Liver (tissue), 9 donors: ENCODE results near the gene SCML2. TPM values are rescaled to one million over a fixed set of nuclear protein-coding genes. Genes with fewer than 3 reads are reported as not detected.

ENCODE experiments used
- DNase-seq: peaks from one replicate; pipeline ENCODE4 v3.0.0-alpha.2; 2017; ENCODE audit warnings: low spot score
- H3K27ac ChIP-seq, 2 donors: one replicate each; pipeline ENCODE4 v1.7.0; 2013; ENCODE audit warnings: inconsistent platforms in 2 of 2, low read length in 2 of 2, control low read depth in 1 of 2, low read depth in 1 of 2, mild to moderate bottlenecking in 1 of 2
- H3K27me3 ChIP-seq, 4 donors: one replicate each; pipeline versions ENCODE4 v1.6.1 to v1.7.0; 2013; ENCODE audit warnings: low read length in 3 of 4, inconsistent platforms in 1 of 4, mild to moderate bottlenecking in 1 of 4, moderate library complexity in 1 of 4; ENCODE audit not compliant: control insufficient read depth in 4 of 4, insufficient read depth in 4 of 4
- H3K36me3 ChIP-seq, 4 donors: one replicate each; pipeline versions ENCODE4 v1.6.1 to v1.7.0; 2013; ENCODE audit warnings: low read length in 3 of 4, mild to moderate bottlenecking in 3 of 4, low read depth in 1 of 4, moderate library complexity in 1 of 4; ENCODE audit not compliant: control insufficient read depth in 4 of 4, insufficient read depth in 3 of 4
- H3K4me1 ChIP-seq, 4 donors: one replicate each; pipeline versions ENCODE4 v1.6.1 to v1.7.0; 2013; ENCODE audit warnings: low read length in 3 of 4, mild to moderate bottlenecking in 3 of 4, moderate library complexity in 1 of 4; ENCODE audit not compliant: control insufficient read depth in 4 of 4, insufficient read depth in 4 of 4
- H3K4me3 ChIP-seq, 3 donors: one replicate each; pipeline versions ENCODE4 v1.6.1 to v1.7.0; 2013; ENCODE audit warnings: low read length in 3 of 3, control low read depth in 1 of 3, low read depth in 1 of 3, mild to moderate bottlenecking in 1 of 3
- H3K9ac ChIP-seq, 2 donors: one replicate each; pipeline ENCODE4 v1.7.0; 2013; ENCODE audit warnings: low read length in 2 of 2, mild to moderate bottlenecking in 2 of 2, moderate library complexity in 2 of 2, control low read depth in 1 of 2, low read depth in 1 of 2
- H3K9me3 ChIP-seq, 4 donors: one replicate each; pipeline versions ENCODE4 v1.6.1 to v1.7.0; 2013; ENCODE audit warnings: low read length in 3 of 4; ENCODE audit not compliant: control insufficient read depth in 4 of 4
- ATF3 ChIP-seq: IDR thresholded peaks from 2 replicates; pipeline ENCODE4 v1.6.1; 2016; ENCODE audit warnings: antibody characterized with exemption
- FOXA1 ChIP-seq: IDR thresholded peaks from 2 replicates; pipeline ENCODE4 v1.6.1; 2016; ENCODE audit warnings: antibody characterized with exemption
- FOXA2 ChIP-seq: IDR thresholded peaks from 2 replicates; pipeline ENCODE4 v1.6.1; 2016; ENCODE audit warnings: antibody characterized with exemption
- GABPA ChIP-seq, 2 donors: IDR thresholded peaks in 1 of 2; conservative IDR thresholded peaks in 1 of 2; 2 replicates each; pipeline ENCODE4 v1.6.1; 2016; ENCODE audit warnings: antibody characterized with exemption in 2 of 2, mild to moderate bottlenecking in 1 of 2, moderate library complexity in 1 of 2
- HNF4G ChIP-seq: IDR thresholded peaks from 2 replicates; pipeline ENCODE4 v1.6.1; 2016; ENCODE audit warnings: antibody characterized with exemption
- JUND ChIP-seq, 2 donors: IDR thresholded peaks; 2 replicates each; pipeline ENCODE4 v1.6.1; 2016; ENCODE audit warnings: antibody characterized with exemption in 2 of 2
- NR2F2 ChIP-seq: IDR thresholded peaks from 2 replicates; pipeline ENCODE4 v1.6.1; 2016; ENCODE audit warnings: antibody characterized with exemption
- RAD21 ChIP-seq, 2 donors: IDR thresholded peaks; 2 replicates each; pipeline ENCODE4 v1.6.1; 2016; ENCODE audit warnings: antibody characterized with exemption in 2 of 2, mild to moderate bottlenecking in 2 of 2
- REST ChIP-seq: IDR thresholded peaks from 2 replicates; pipeline ENCODE4 v1.6.1; 2016; ENCODE audit warnings: antibody characterized with exemption, mild to moderate bottlenecking
- RXRA ChIP-seq, 2 donors: IDR thresholded peaks; 2 replicates each; pipeline ENCODE4 v1.6.1; 2017 to 2018; ENCODE audit warnings: antibody characterized with exemption in 2 of 2, mild to moderate bottlenecking in 1 of 2
- SP1 ChIP-seq: IDR thresholded peaks from 2 replicates; pipeline ENCODE4 v1.6.1; 2018; ENCODE audit warnings: antibody characterized with exemption, mild to moderate bottlenecking
- TAF1 ChIP-seq: conservative IDR thresholded peaks from 2 replicates; pipeline ENCODE4 v1.6.1; 2016; ENCODE audit warnings: antibody characterized with exemption, mild to moderate bottlenecking
- WGBS: extraction: QIAGEN DNeasy Blood & Tissue Kit; methylation state at CpG from one replicate; pipeline ENCODE4 v1.1.7; 2013; 5-methylcytosine and 5-hydroxymethylcytosine counted together
- polyA plus RNA-seq, 2 donors: library from polyadenylated mRNA; stranded (reverse) in 1 of 2; unstranded in 1 of 2; fragments of 200-250 nt in 1 of 2; fragments of >200 nt in 1 of 2; fragmentation: Nextera tagmentation in 1 of 2; extraction: Ambion mirVana in 1 of 2; gene quantifications; one replicate each; pipeline versions ENCODE4 v1.2.1 to v1.2.3, GENCODE V29; 2013 to 2015
- total RNA-seq, 2 donors: library from RNA; depleted of rRNA; stranded (reverse); fragments of >200 nt; gene quantifications; one replicate each; pipeline ENCODE4 v1.2.3, GENCODE V29; 2014
- TF ChIP-seq, protein P1 (sequence below): IDR thresholded peaks from 2 replicates; pipeline ENCODE4 v1.6.1; 2016; ENCODE audit warnings: antibody characterized with exemption
- TF ChIP-seq, protein P2 (sequence below): fragments of 150-350 bp; IDR thresholded peaks from 2 replicates; pipeline ENCODE4 v1.5.1; 2017; ENCODE audit warnings: improper control_type of control experiment, low read depth, low read length; ENCODE audit not compliant: missing input control
- TF ChIP-seq, protein P3 (sequence below): IDR thresholded peaks from 2 replicates; pipeline ENCODE4 v1.6.1; 2016; ENCODE audit warnings: antibody characterized with exemption
- donor health status: healthy.
- donor health status: healthy.
- donor health status: healthy.
- donor health status: healthy.
- donor health status: healthy.

The SCML2 gene
- total and polyA plus RNA-seq, 4 donors: 0.96 to 7.2 (median 1.1) TPM

DNA sequence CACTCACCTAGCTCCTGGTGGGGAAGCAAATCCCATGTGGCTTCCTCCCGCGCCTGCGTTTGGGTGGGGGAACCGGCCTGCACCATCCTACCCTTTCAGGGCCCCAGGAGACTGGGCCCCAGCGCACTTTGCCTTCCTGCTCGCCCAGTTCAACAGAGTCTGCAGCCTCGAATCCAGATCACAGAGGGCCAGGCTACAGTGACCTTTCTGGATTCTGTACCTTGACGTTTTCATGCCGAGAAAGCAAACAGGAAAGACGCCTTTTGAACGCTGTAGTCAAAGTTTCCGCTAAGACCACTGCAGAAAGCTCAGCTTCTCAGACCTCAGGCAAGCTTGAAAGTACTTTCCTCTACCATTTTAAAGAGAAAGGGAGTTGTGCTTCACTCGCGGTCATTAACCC is 126.4 kb downstream of the SCML2 start:
- no peak overlapping the region for H3K9ac ChIP-seq
- no peaks in the 10 kb centered on the region for H3K4me1 ChIP-seq
- 85% methylated on average over 14 of the region's 14 CpGs for WGBS
- no peak overlapping the region for H3K4me3 ChIP-seq
- H3K36me3 ChIP-seq: no peaks in the 10 kb centered on the region
- no peaks in the 10 kb centered on the region for H3K9me3 ChIP-seq
- TF ChIP-seq, protein P1, sequence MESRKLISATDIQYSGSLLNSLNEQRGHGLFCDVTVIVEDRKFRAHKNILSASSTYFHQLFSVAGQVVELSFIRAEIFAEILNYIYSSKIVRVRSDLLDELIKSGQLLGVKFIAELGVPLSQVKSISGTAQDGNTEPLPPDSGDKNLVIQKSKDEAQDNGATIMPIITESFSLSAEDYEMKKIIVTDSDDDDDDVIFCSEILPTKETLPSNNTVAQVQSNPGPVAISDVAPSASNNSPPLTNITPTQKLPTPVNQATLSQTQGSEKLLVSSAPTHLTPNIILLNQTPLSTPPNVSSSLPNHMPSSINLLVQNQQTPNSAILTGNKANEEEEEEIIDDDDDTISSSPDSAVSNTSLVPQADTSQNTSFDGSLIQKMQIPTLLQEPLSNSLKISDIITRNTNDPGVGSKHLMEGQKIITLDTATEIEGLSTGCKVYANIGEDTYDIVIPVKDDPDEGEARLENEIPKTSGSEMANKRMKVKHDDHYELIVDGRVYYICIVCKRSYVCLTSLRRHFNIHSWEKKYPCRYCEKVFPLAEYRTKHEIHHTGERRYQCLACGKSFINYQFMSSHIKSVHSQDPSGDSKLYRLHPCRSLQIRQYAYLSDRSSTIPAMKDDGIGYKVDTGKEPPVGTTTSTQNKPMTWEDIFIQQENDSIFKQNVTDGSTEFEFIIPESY: no peak
- TF ChIP-seq HNF4G: no peak
- no peak for TF ChIP-seq ATF3
- no peak for TF ChIP-seq TAF1
- TF ChIP-seq RAD21 (IDR thresholded peaks at IDR 0.05): no peak
- no peak for TF ChIP-seq FOXA2
- no peak for TF ChIP-seq JUND (IDR thresholded peaks at IDR 0.05)
- no peak for TF ChIP-seq NR2F2
- TF ChIP-seq SP1: no peak
- no peaks in the 10 kb centered on the region for H3K27me3 ChIP-seq
- no peak overlapping the region for H3K27ac ChIP-seq
- no peak for DNase-seq

DNA sequence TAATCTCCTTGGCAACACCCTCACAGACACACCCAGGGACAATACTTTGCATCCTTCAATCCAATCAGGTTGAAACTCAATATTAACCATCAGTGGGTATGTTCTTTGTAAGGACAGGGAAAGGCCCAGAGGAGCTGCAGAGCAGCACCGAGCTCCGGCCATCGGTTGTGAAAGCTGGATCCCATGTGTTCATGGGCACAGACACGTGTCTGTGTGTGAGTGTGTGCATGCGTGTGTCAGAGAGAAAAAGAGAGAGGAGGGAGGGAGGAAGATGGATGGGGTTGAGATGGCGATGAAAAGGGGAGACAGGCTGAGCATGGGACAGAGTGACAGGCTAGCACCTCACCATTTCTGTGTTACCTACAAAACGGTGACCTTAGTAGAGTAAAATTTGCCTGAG is 127.0 kb downstream of the SCML2 start:
- Histone ChIP-seq H3K4me3 (no peak overlapping the region), H3K9me3 (no peaks in the 10 kb centered on the region), H3K9ac (no peak overlapping the region), H3K36me3 (no peaks in the 10 kb centered on the region), H3K27ac (no peak overlapping the region), H3K4me1 (no peaks in the 10 kb centered on the region), H3K27me3 (no peaks in the 10 kb centered on the region)
- TF ChIP-seq SP1 (no peak), RAD21 (IDR thresholded peaks at IDR 0.05) (no peak), GABPA (IDR thresholded peaks at IDR 0.05 in 1 of 2, conservative IDR thresholded peaks at IDR 0.05 in 1 of 2) (no peak), NR2F2 (no peak), TAF1 (no peak), JUND (IDR thresholded peaks at IDR 0.05) (no peak), FOXA1 (no peak), FOXA2 (no peak), REST (no peak), RXRA (IDR thresholded peaks at IDR 0.05) (no peak), ATF3 (no peak)
- TF ChIP-seq, protein P1: no peak
- TF ChIP-seq, protein P2, sequence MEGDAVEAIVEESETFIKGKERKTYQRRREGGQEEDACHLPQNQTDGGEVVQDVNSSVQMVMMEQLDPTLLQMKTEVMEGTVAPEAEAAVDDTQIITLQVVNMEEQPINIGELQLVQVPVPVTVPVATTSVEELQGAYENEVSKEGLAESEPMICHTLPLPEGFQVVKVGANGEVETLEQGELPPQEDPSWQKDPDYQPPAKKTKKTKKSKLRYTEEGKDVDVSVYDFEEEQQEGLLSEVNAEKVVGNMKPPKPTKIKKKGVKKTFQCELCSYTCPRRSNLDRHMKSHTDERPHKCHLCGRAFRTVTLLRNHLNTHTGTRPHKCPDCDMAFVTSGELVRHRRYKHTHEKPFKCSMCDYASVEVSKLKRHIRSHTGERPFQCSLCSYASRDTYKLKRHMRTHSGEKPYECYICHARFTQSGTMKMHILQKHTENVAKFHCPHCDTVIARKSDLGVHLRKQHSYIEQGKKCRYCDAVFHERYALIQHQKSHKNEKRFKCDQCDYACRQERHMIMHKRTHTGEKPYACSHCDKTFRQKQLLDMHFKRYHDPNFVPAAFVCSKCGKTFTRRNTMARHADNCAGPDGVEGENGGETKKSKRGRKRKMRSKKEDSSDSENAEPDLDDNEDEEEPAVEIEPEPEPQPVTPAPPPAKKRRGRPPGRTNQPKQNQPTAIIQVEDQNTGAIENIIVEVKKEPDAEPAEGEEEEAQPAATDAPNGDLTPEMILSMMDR: no peak
- TF ChIP-seq, protein P3, sequence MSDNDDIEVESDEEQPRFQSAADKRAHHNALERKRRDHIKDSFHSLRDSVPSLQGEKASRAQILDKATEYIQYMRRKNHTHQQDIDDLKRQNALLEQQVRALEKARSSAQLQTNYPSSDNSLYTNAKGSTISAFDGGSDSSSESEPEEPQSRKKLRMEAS: no peak
- no peak for DNase-seq
- 89% methylated on average over 7 of the region's 7 CpGs for WGBS
